H1 (cell line): ENCODE results near the gene DHRS3. TPM values are rescaled to one million over a fixed set of nuclear protein-coding genes. Genes with fewer than 3 reads are reported as not detected.

ENCODE experiments used
- CBX8 ChIP-seq: fragments of 300-800, 300-1000 bp; sonication (generic); IDR thresholded peaks from 2 replicates; pipeline ENCODE4 v1.7.1; 2016; ENCODE audit warnings: low read depth, low read length, borderline replicate concordance
- FOSL1 ChIP-seq: IDR thresholded peaks from 2 replicates; pipeline ENCODE4 v1.6.1; 2011; ENCODE audit warnings: mild to moderate bottlenecking, low read depth, low read length, moderate library complexity; ENCODE audit not compliant: insufficient read depth
- HDAC2 ChIP-seq, 2 experiments: fragments of 300-600 bp in 1 of 2; sonication (generic) in 1 of 2; IDR thresholded peaks; 2 replicates each; pipeline ENCODE4 v1.6.1; 2011 to 2012; ENCODE audit warnings: low read depth in 2 of 2, low read length in 2 of 2, mild to moderate bottlenecking in 2 of 2, moderate library complexity in 2 of 2, borderline replicate concordance in 1 of 2, inconsistent platforms in 1 of 2
- PHF8 ChIP-seq: fragments of 200-600 bp; sonication (generic); conservative IDR thresholded peaks from 2 replicates; pipeline ENCODE4 v1.7.1; 2012; ENCODE audit warnings: low read depth, mild to moderate bottlenecking, inconsistent platforms, low read length, moderate library complexity
- POLR2A ChIP-seq, 2 experiments: IDR thresholded peaks; 1 replicate in 1 of 2; 2 replicates in 1 of 2; pipeline ENCODE4 v1.6.1; 2011; ENCODE audit warnings: low read depth in 2 of 2, low read length in 2 of 2, mild to moderate bottlenecking in 2 of 2; ENCODE audit errors: control extremely low read depth in 1 of 2
- RNF2 ChIP-seq: fragments of 200-900, 300-1000 bp; sonication (generic); IDR thresholded peaks from 2 replicates; pipeline ENCODE4 v1.7.1; 2016; ENCODE audit warnings: borderline replicate concordance, low read depth, mild to moderate bottlenecking, antibody characterized with exemption, low read length; ENCODE audit not compliant: poor library complexity, severe bottlenecking; ENCODE audit errors: missing control alignments
- SRF ChIP-seq: IDR thresholded peaks from 2 replicates; pipeline ENCODE4 v1.6.1; 2011; ENCODE audit warnings: mild to moderate bottlenecking, low read depth, low read length, moderate library complexity
- polyA plus RNA-seq, 7 experiments: library from polyadenylated mRNA; depleted of rRNA in 3 of 7; stranded (reverse) in 5 of 7; unstranded in 2 of 7; fragments of >200 nt in 5 of 7; fragments of 200-250 nt in 2 of 7; gene quantifications; 1 replicate in 5 of 7; 2 replicates in 1 of 7; 4 replicates in 1 of 7; pipeline versions ENCODE4 v1.2.1 to v1.2.3, GENCODE V29; 2011 to 2013; ENCODE audit warnings: missing spikeins in 2 of 7, mixed read lengths in 2 of 7
- total RNA-seq: library from RNA; stranded (reverse); fragmentation: NEBNext Ultra II Directional; extraction: Animal tissue kit (Norgen Biotek cat#: 25700); gene quantifications from 2 replicates; pipeline ENCODE4 v1.2.1, GENCODE V29; 2021
- TF ChIP-seq, protein P1 (sequence below): IDR thresholded peaks from 2 replicates; pipeline ENCODE4 v1.6.1; 2012; ENCODE audit warnings: low read length, inconsistent platforms

Gene DHRS3
- total and polyA plus RNA-seq, 2 of the 8 experiments (the other 6 are each of a cell fraction or from before 2014, with no cell fraction given) = 32.5 to 36.4 TPM

DNA sequence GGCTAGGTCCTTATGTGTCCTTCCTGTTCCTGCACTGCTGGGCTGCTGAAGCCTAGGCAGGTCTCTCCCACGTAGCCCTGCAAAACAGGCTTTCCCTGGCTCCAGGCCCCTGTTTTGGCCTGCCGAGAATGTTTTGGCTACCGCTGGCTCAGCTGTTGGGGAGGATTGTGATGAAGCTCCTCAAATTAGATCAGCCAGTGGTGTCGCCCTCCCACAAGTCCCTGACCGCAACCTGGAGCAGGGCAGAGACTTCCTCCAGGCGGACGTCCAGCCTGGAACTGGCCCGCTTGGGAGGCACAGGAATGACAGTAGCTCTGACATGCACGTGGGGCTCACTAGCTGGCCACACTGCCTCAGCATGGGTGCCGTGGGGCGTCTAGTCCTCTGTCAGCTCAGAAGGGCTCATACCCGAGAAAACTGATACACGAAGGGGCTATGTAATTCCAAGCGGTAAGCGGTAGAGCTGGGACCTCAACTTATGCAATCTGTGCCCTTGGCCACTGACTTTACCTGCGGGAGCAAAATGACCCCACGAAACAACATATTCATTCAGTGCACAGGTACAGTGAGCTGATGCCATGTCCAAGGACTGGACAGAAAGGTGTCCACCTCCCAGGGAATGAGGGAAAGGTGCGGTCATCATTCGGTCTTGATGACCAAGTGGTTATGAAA, 26.6 kb downstream of the DHRS3 start (continued):
- TF ChIP-seq, protein P1, sequence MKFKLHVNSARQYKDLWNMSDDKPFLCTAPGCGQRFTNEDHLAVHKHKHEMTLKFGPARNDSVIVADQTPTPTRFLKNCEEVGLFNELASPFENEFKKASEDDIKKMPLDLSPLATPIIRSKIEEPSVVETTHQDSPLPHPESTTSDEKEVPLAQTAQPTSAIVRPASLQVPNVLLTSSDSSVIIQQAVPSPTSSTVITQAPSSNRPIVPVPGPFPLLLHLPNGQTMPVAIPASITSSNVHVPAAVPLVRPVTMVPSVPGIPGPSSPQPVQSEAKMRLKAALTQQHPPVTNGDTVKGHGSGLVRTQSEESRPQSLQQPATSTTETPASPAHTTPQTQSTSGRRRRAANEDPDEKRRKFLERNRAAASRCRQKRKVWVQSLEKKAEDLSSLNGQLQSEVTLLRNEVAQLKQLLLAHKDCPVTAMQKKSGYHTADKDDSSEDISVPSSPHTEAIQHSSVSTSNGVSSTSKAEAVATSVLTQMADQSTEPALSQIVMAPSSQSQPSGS = no peak
- TF ChIP-seq SRF (no peak), POLR2A (IDR thresholded peaks at IDR 0.05; ENCODE audit: control extremely low read depth in 1 of 2, low read depth in 2 of 2, low read length in 2 of 2) (no peak), CBX8 (no peak), PHF8 (no peak), RNF2 (no peak), FOSL1 (no peak), HDAC2 (IDR thresholded peaks at IDR 0.05; ENCODE audit: borderline replicate concordance in 1 of 2, low read depth in 2 of 2, low read length in 2 of 2) (no peak)
- TF ChIP-seq, all 59 proteins: peak for 0
